Esophagus squamous epithelium (tissue), 5 donors: ENCODE measurements around the gene CDC42BPG. TPM values are rescaled to one million over a fixed set of nuclear protein-coding genes. Genes with fewer than 3 reads are reported as not detected.
A peak's percentile ranks its signal among the peaks of the same experiment; 100 is the strongest.

Experiments used
- DNase-seq: peaks from one replicate; lab custom pipeline; 2025; lab: John Stamatoyannopoulos, UW
- H3K27ac ChIP-seq, 4 donors: fragments of 200-600 bp; sonication (generic); one replicate each; pipeline ENCODE4 v1.5.1; 2016 to 2019; ENCODE audit warnings: mild to moderate bottlenecking in 1 of 4
- H3K27me3 ChIP-seq, 4 donors: fragments of 200-600 bp; sonication (generic); 1 replicate in 3 of 4; 2 replicates in 1 of 4; pipeline versions ENCODE4 v1.5.1 to v1.6.0; 2017 to 2021; ENCODE audit warnings: antibody characterized with exemption in 1 of 4
- H3K36me3 ChIP-seq, 3 donors: fragments of 200-600 bp; sonication (generic); one replicate each; pipeline ENCODE4 v1.5.1; 2016 to 2019
- H3K4me1 ChIP-seq, 3 donors: fragments of 200-600 bp; sonication (generic); one replicate each; pipeline ENCODE4 v1.5.1; 2017 to 2019
- H3K4me3 ChIP-seq, 4 donors: fragments of 200-600 bp; sonication (generic); 1 replicate in 3 of 4; 2 replicates in 1 of 4; pipeline ENCODE4 v1.5.1; 2016 to 2019; ENCODE audit warnings: mild to moderate bottlenecking in 2 of 4, moderate library complexity in 1 of 4
- H3K9me3 ChIP-seq, 3 donors: fragments of 200-600 bp; sonication (generic); one replicate each; pipeline ENCODE4 v1.5.1; 2016 to 2019
- CTCF ChIP-seq, 6 experiments: fragments of 450-650 bp in 4 of 6; fragments of 200-600 bp in 2 of 6; sonication (generic) in 2 of 6; IDR thresholded peaks; one replicate each; pipeline ENCODE4 v1.5.1; 2016 to 2019; ENCODE audit warnings: antibody characterized with exemption in 6 of 6, mild to moderate bottlenecking in 4 of 6, moderate library complexity in 4 of 6
- POLR2A ChIP-seq, 4 donors: fragments of 450-650 bp; IDR thresholded peaks; one replicate each; pipeline ENCODE4 v1.6.1; 2017; ENCODE audit warnings: antibody characterized with exemption in 4 of 4, mild to moderate bottlenecking in 4 of 4, moderate library complexity in 3 of 4
- WGBS, 2 donors: methylation state at CpG; one replicate each; pipeline ENCODE4 v1.1.5; 2018; 5-methylcytosine and 5-hydroxymethylcytosine counted together
- intact Hi-C: fragments of 100-400 bp; cut with DNase I; formaldehyde crosslinking; loops from one replicate; pipeline ENCODE4 v1.15.0; 2022
- total RNA-seq, 4 donors: library from RNA; depleted of rRNA; stranded (reverse); fragments of >200 nt; gene quantifications; one replicate each; pipeline ENCODE4 v1.1.0, GENCODE V29; 2016
- donor health status: DM: yes; HTN: yes; CAD: no.

Gene CDC42BPG
- total RNA-seq, 4 donors from 2014 or later: 16.4 to 48.5 (median 25.0) TPM

- no peaks in the 10 kb centered on the region for H3K27me3 ChIP-seq
- H3K4me1 ChIP-seq: peaks cover 43 to 99% (median 77%) of the 10 kb centered on the region in 3 donors
- peaks cover 0 to 18% (median 0%) of the 10 kb centered on the region in 3 donors for H3K36me3 ChIP-seq
- no peaks in the 10 kb centered on the region for H3K9me3 ChIP-seq
- H3K27ac ChIP-seq: peak overlapping the region; percentile 78 to 93 (median 90)
- no peak for TF ChIP-seq CTCF (IDR thresholded peaks at IDR 0.05)
- intact Hi-C loops: no loop called here
- DNase-seq: no peak
- H3K4me3 ChIP-seq: peak overlapping the region in 3 of 4 donors; percentile 2 to 35 (median 3)
- 56% methylated on average over 10 of the region's 23 CpGs; no CpG with 5 or more reads in 1 of the 2 donors for WGBS, 2 donors
Observed at GRCh38 chr11:64863391-64864060, 19.1 kb upstream of the CDC42BPG start.

- Histone ChIP-seq H3K4me3 (peak overlapping the region in 1 of 4 donors; percentile 35), H3K27me3 (no peaks in the 10 kb centered on the region), H3K27ac (peak overlapping the region; percentile 78 to 93 (median 90)), H3K9me3 (no peaks in the 10 kb centered on the region), H3K4me1 (peaks cover 43 to 99% (median 75%) of the 10 kb centered on the region in 3 donors), H3K36me3 (peaks cover 0 to 20% (median 0%) of the 10 kb centered on the region in 3 donors)
- no peak for DNase-seq
- TF ChIP-seq POLR2A (IDR thresholded peaks at IDR 0.05) (no peak), CTCF (IDR thresholded peaks at IDR 0.05) (no peak)
- intact Hi-C loops: no loop called here
- 54 to 77% methylated on average over 3 to 6 of the region's 9 CpGs for WGBS, 2 donors
Observed at GRCh38 chr11:64862987-64863390, 18.5 kb upstream of the CDC42BPG start.

- DNase-seq: no peak
- Histone ChIP-seq H3K27ac (peak overlapping the region; percentile 78 to 93 (median 90)), H3K9me3 (no peaks in the 10 kb centered on the region), H3K27me3 (no peaks in the 10 kb centered on the region), H3K4me3 (no peak overlapping the region), H3K36me3 (peaks cover 0 to 30% (median 0%) of the 10 kb centered on the region in 3 donors), H3K4me1 (peaks cover 56 to 99% (median 83%) of the 10 kb centered on the region in 3 donors)
- TF ChIP-seq CTCF (IDR thresholded peaks at IDR 0.05) (no peak), POLR2A (IDR thresholded peaks at IDR 0.05) (no peak)
- intact Hi-C loops: no loop called here
- 66 to 69% methylated on average over 6 of the region's 6 CpGs for WGBS, 2 donors
Observed at GRCh38 chr11:64861227-64861975, 16.9 kb upstream of the CDC42BPG start.

GRCh38 chr11:64859542-64860414, 15.3 kb upstream of the CDC42BPG start:
- Histone ChIP-seq H3K36me3 (peaks cover 0 to 30% (median 0%) of the 10 kb centered on the region in 3 donors), H3K4me1 (peaks cover 64 to 99% (median 85%) of the 10 kb centered on the region in 3 donors), H3K9me3 (no peaks in the 10 kb centered on the region), H3K27ac (peak overlapping the region; percentile 58 to 90 (median 85)), H3K4me3 (no peak overlapping the region), H3K27me3 (no peaks in the 10 kb centered on the region)
- TF ChIP-seq POLR2A (IDR thresholded peaks at IDR 0.05): peak in 1 of 4 donors; percentile 54
- TF ChIP-seq CTCF (IDR thresholded peaks at IDR 0.05): no peak
- no peak for DNase-seq
- WGBS, 2 donors: 71 to 82% methylated on average over 19 to 20 of the region's 33 CpGs
- intact Hi-C loops: no loop called here
